Caco-2 (cell line): ENCODE data around the gene FUCA2. TPM values are rescaled to one million over a fixed set of nuclear protein-coding genes. Genes with fewer than 3 reads are reported as not detected.

Experiments
- Bru-seq: library from RNA; stranded (reverse); fragments of 400-500 nt; gene quantifications from one replicate; lab custom pipeline; 2021; lab: Mats Ljungman, UMichigan
- BruChase-seq, 2 experiments: library from RNA; stranded (reverse); fragments of 400-500 nt; gene quantifications; one replicate each; lab custom pipeline; 2021; lab: Mats Ljungman, UMichigan
- BruUV-seq: library from RNA; stranded (reverse); fragments of 400-500 nt; replicated peaks from 2 replicates; lab custom pipeline; 2021; lab: Mats Ljungman, UMichigan
- CTCF ChIA-PET: fragments of 300-600 bp; sonication (Branson Sonifier 250); formaldehyde crosslinking; loops from one replicate; lab custom pipeline; 2022; ENCODE audit warnings: antibody characterized with exemption; lab: Charles Lee
- POLR2A ChIA-PET: fragments of 300-600 bp; sonication (Branson Sonifier 250); formaldehyde crosslinking; loops from one replicate; lab custom pipeline; 2022; ENCODE audit warnings: antibody characterized with exemption; lab: Charles Lee
- DNase-seq, 2 experiments: peaks; one replicate each; pipeline versions ENCODE4 v3.0.0 to v3.0.0-alpha.2; 2020 to 2022
- H3K27me3 ChIP-seq: replicated peaks from 2 replicates; pipeline ENCODE4 v1.6.0; 2011; ENCODE audit warnings: low read length; ENCODE audit not compliant: control insufficient read depth, insufficient read depth
- H3K36me3 ChIP-seq: 2 replicates; pipeline ENCODE4 v1.5.1; 2011; ENCODE audit warnings: low read length; ENCODE audit not compliant: control insufficient read depth, insufficient read depth
- H3K4me1 ChIP-seq: fragments of 250-450 bp; sonication (Bioruptor Pico); 2 replicates; pipeline ENCODE4 v1.5.1; 2020; ENCODE audit warnings: mild to moderate bottlenecking
- H3K4me3 ChIP-seq: 2 replicates; pipeline ENCODE4 v1.5.1; 2011; ENCODE audit warnings: low read depth, mild to moderate bottlenecking, control low read depth, low read length
- H3K9me3 ChIP-seq: fragments of 250-450 bp; sonication (Bioruptor Pico); 2 replicates; pipeline ENCODE4 v1.5.1; 2020; ENCODE audit warnings: mild to moderate bottlenecking, moderate library complexity
- H3K27ac Mint-ChIP-seq: one replicate; pipeline ENCODE4 v1.8.0; 2022; ENCODE audit warnings: mixed read lengths; ENCODE audit not compliant: unreplicated experiment
- H3K27me3 Mint-ChIP-seq: one replicate; pipeline ENCODE4 v1.8.0; 2022; ENCODE audit warnings: mixed read lengths; ENCODE audit not compliant: insufficient read depth, unreplicated experiment
- H3K36me3 Mint-ChIP-seq: one replicate; pipeline ENCODE4 v1.8.0; 2022; ENCODE audit warnings: mild to moderate bottlenecking, mixed read lengths; ENCODE audit not compliant: insufficient read depth, unreplicated experiment
- H3K4me1 Mint-ChIP-seq: one replicate; pipeline ENCODE4 v1.8.0; 2022; ENCODE audit warnings: low read depth, mixed read lengths; ENCODE audit not compliant: unreplicated experiment
- H3K4me3 Mint-ChIP-seq: one replicate; pipeline ENCODE4 v1.8.0; 2022; ENCODE audit warnings: mild to moderate bottlenecking, moderate library complexity, mixed read lengths; ENCODE audit not compliant: unreplicated experiment
- H3K9me3 Mint-ChIP-seq: one replicate; pipeline ENCODE4 v1.8.0; 2022; ENCODE audit warnings: mixed read lengths; ENCODE audit not compliant: unreplicated experiment
- intact Hi-C: fragments of 100-400 bp; cut with micrococcal nuclease; formaldehyde crosslinking; loops from one replicate; pipeline ENCODE4 v1.10.0; 2022; ENCODE audit not compliant: unreplicated experiment
- long read RNA-seq: library from polyadenylated mRNA; stranded (forward); transcript quantifications from one replicate; pipeline ENCODE4 v2.0.0, GENCODE V29; 2022
- total RNA-seq: library from RNA; stranded (reverse); gene quantifications from 2 replicates; pipeline ENCODE4 v1.2.3, GENCODE V29; 2022
- TF ChIP-seq, protein P1 (sequence below), 2 experiments: fragments of 200-600 bp in 1 of 2; IDR thresholded peaks; 1 replicate in 1 of 2; 2 replicates in 1 of 2; pipeline versions ENCODE4 v1.5.1 to v1.8.0; 2011 to 2022; ENCODE audit warnings: antibody characterized with exemption in 1 of 2, control low read depth in 1 of 2, inconsistent platforms in 1 of 2, low read depth in 1 of 2, low read length in 1 of 2, mild to moderate bottlenecking in 1 of 2, moderate library complexity in 1 of 2; ENCODE audit not compliant: insufficient read depth in 1 of 2, severe bottlenecking in 1 of 2, unreplicated experiment in 1 of 2

The FUCA2 gene, protein sequence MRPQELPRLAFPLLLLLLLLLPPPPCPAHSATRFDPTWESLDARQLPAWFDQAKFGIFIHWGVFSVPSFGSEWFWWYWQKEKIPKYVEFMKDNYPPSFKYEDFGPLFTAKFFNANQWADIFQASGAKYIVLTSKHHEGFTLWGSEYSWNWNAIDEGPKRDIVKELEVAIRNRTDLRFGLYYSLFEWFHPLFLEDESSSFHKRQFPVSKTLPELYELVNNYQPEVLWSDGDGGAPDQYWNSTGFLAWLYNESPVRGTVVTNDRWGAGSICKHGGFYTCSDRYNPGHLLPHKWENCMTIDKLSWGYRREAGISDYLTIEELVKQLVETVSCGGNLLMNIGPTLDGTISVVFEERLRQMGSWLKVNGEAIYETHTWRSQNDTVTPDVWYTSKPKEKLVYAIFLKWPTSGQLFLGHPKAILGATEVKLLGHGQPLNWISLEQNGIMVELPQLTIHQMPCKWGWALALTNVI
- total RNA-seq (102 and 119 TPM in 2 replicates), Bru-seq, nascent RNA (percentile 96 among the genes with signal in this experiment), BruChase-seq, experiment 1, labeled RNA remaining after a 2-hour chase (percentile 92 among the genes with signal in this experiment), BruChase-seq, experiment 2, labeled RNA remaining after a 6-hour chase (percentile 95 among the genes with signal in this experiment)
- long read RNA-seq, transcript FUCA2-201 (7 exons, 2,356 nt): major isoform, 383 of 474 reads
- long read RNA-seq, partial matches to known transcripts: 22 of 474 reads
- long read RNA-seq, other reads (novel, unspliced or antisense): 68 of 474 reads

DNA sequence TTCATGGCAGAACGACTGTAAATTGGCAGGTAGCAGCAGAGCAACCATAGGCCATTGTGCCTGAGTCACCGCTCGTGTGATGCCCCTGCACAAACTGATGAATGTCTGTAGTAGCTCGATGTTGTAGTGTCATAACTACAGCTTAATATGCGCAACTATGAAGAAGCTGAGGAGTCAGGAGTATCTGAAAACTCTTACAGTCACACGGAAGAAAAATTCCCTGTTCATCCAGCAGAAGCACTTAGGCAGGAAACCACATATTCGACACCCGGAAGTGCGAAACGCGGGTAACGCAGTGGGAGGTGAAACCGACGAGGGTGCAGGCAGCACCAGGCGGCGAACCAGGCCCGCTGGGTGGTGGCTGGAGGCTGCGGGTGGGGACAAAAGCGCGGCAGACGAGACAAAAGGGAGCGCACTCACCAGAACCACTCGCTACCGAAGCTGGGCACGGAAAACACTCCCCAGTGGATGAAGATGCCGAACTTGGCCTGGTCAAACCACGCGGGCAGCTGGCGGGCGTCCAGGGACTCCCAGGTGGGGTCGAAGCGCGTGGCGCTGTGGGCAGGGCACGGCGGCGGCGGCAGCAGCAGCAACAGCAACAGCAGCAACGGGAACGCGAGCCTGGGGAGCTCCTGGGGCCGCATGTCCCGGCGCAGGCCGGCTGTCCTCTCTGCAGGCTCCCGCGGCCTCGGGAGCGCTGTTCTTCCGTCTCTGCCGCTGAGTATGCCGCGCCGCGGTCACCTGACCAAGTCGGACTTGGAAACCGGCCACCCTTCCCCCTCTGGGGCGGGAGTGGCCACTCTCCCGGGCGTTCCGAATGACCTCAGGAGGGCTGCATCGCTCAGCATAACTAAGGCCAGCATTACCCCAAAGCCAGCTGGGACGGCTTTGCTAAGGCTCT is at the start of gene FUCA2:
TSS of gene FUCA2 (minus strand) at position 730 of the 901 bp plus-strand sequence. CDS start at position 644, 86 bp downstream.
- ChIA-PET POLR2A (interaction anchor here (0.5 to 2.1 kb wide), 4 partner anchors 25 to 61 kb away, joined by 3 to 15 read pairs (median 6); partner anchors contain the start of genes ADAT2 and PEX3), CTCF (interaction anchor here (0.7 to 1.0 kb wide), 2 partner anchors 25 to 84 kb away, joined by 3 read pairs; no protein-coding TSS in a partner anchor)
- Mint-ChIP-seq H3K36me3 (peaks cover 29% of the 10 kb centered on the region), H3K4me1 (peaks cover 16% of the 10 kb centered on the region), H3K27me3 (no peaks in the 10 kb centered on the region), H3K27ac (peak within 1 kb of the TSS; percentile 91), H3K9me3 (no peaks in the 10 kb centered on the region), H3K4me3 (peak within 1 kb of the TSS; percentile 97)
- Histone ChIP-seq H3K36me3 (peaks cover 2% of the 10 kb centered on the region), H3K9me3 (no peaks in the 10 kb centered on the region), H3K27me3 (no peaks in the 10 kb centered on the region), H3K4me1 (peaks cover 11% of the 10 kb centered on the region), H3K4me3 (peak within 1 kb of the TSS; percentile 60)
- intact Hi-C loops: loop anchor here (1.0 to 5.0 kb wide), 3 partner anchors 24 to 1254 kb away; no protein-coding TSS in a partner anchor
- no TSS peak for BruUV-seq
- DNase-seq: peak; percentile 91 to 93
- TF ChIP-seq, protein P1, sequence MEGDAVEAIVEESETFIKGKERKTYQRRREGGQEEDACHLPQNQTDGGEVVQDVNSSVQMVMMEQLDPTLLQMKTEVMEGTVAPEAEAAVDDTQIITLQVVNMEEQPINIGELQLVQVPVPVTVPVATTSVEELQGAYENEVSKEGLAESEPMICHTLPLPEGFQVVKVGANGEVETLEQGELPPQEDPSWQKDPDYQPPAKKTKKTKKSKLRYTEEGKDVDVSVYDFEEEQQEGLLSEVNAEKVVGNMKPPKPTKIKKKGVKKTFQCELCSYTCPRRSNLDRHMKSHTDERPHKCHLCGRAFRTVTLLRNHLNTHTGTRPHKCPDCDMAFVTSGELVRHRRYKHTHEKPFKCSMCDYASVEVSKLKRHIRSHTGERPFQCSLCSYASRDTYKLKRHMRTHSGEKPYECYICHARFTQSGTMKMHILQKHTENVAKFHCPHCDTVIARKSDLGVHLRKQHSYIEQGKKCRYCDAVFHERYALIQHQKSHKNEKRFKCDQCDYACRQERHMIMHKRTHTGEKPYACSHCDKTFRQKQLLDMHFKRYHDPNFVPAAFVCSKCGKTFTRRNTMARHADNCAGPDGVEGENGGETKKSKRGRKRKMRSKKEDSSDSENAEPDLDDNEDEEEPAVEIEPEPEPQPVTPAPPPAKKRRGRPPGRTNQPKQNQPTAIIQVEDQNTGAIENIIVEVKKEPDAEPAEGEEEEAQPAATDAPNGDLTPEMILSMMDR (IDR thresholded peaks at IDR 0.05; ENCODE audit: insufficient read depth in 1 of 2, low read depth in 1 of 2, low read length in 1 of 2, severe bottlenecking in 1 of 2, unreplicated experiment in 1 of 2): peak in 1 of 2 experiments; percentile 17

DNA sequence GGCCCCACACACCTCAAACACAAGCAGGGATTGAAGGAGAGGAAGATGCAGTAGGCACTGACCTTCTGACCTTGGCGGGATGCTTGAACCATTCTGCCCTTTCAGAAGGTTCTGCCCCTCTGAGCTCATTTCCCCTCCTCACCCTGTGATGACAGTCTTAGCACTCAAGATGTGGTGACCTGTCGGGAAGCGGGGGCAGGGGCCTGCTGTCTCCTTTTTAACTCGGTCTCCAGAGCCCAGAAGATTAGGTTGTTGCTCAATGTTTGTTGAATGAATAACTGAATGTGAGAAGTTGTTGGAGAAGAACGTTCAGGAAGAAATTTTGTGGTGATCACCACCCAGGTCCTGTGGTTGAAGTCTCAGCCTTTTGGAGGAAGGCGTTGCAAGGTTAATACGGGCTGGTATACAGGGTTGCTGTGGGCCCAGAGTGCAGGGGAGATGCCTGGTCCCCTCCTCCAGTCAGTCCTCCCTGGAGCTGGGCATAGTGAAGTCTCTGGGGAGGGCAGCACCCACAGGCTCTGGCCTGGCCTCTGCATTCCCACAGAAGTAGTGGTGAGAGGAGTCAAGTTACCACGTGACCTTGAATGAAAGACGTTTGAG is 49.7 kb upstream of the FUCA2 start:
- no peaks in the 10 kb centered on the region for H3K9me3 Mint-ChIP-seq
- ChIA-PET CTCF (no interaction called here), POLR2A (no interaction called here)
- no peak overlapping the region for H3K4me3 Mint-ChIP-seq
- H3K4me1 Mint-ChIP-seq: no peaks in the 10 kb centered on the region
- no peaks in the 10 kb centered on the region for H3K27me3 ChIP-seq
- TF ChIP-seq, protein P1 (IDR thresholded peaks at IDR 0.05; ENCODE audit: insufficient read depth in 1 of 2, low read depth in 1 of 2, low read length in 1 of 2, severe bottlenecking in 1 of 2, unreplicated experiment in 1 of 2): no peak
- H3K36me3 Mint-ChIP-seq: peaks cover 6% of the 10 kb centered on the region
- BruUV-seq: no TSS peak
- peak overlapping the region; percentile 59 for H3K27ac Mint-ChIP-seq
- no peaks in the 10 kb centered on the region for H3K4me1 ChIP-seq
- intact Hi-C loops: no loop called here
- no peaks in the 10 kb centered on the region for H3K27me3 Mint-ChIP-seq
- DNase-seq: no peak
- H3K36me3 ChIP-seq: no peaks in the 10 kb centered on the region
- H3K9me3 ChIP-seq: no peaks in the 10 kb centered on the region
- H3K4me3 ChIP-seq: no peak overlapping the region
